OCI-M2 (cell line): Measurements from ENCODE around the gene CHST6.
"Not testable (repeated sequence)": the region's sequence is repeated elsewhere in the genome, so short reads cannot be mapped to it uniquely, and the experiment has no call there.

Experiments
- DNase-seq: peaks from one replicate; lab custom pipeline; 2025; ENCODE audit not compliant: unreplicated experiment; lab: John Stamatoyannopoulos, UW

CHST6 gene

DNA sequence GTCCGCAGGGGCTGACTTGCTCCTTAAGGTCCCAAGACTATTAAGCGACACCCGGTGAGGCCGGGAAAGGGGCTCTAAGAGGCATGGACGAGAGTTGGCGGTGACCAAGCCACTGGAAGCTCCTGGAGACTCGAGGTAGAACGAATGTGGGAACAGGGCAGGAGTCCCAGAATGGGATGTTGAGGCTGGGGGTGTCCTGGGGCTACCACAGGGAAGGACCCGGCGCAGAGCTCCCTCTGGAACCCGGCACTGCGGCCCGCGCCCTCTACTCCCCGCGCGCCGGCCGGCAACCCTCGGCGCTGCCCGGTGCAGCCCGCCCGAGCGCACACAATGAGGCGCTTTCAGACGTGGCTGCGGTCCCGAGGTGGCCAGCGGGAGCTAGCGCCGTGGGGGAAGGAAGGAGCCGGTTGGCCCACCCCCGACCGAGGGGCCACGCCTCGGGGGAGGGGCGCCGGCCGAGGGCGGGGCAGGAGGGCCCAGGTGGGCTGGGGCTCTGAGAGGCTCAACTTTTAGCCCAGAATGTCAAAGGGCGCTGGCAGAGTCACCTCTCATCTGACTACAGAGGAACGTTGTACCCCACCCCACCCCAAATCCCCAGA, at the start of gene CHST6:
CHST6 (minus strand) TSS at position 366 of the 599 bp plus-strand sequence. CDS start 15,613 bp downstream, outside the sequence.
- no peak for DNase-seq

GRCh38 chr16:75542462-75542861, 47.2 kb upstream of the CHST6 start:
- DNase-seq: not testable (repeated sequence)

DNA sequence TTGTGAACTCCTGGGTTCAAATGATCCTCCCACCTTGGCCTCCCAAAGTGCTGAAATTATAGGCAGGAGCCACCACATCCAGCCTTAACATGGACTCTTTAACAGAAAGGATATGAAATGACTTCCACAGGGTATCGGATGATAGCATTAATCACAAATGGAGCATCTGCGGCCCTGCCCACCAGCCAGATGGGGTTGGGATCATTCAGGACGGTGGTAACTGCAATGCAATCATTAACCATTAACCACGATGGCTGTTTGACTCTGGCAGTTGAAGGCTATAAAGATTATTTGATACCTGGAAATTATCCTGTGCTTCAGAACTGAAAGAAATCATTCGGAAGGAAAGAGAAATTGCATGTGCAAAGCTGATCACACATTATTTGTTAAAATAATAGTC, 46.0 kb upstream of the CHST6 start:
- DNase-seq: no peak

- not testable (repeated sequence) for DNase-seq
These were observed 43.8 kb upstream of the CHST6 start for GRCh38 chr16:75538882-75539565.

DNA sequence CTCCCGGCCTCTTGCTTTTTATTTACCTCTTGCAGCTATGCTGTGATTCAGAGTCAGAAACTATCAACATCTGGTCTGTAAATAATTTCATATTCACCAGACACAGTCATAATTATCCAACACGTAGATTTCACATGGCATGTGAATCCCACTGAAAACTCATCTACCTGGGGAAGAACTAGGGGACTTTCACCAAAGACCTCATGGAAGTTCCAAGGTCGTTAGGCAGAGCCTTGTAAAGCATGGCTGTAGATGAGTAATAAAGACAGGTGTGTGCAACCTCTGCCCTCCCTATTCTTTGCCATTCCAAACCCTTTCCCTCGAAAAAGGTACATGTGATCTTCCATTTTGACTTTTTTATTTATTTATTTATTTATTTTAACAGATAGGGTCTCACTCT, 42.5 kb upstream of the CHST6 start:
- DNase-seq: no peak

GRCh38 chr16:75535901-75536300, 40.7 kb upstream of the CHST6 start, which contains the start of gene CHST5:
TSS of gene CHST5 (minus strand) at chr16:75536108. CDS start at chr16:75530384, 5,724 bp downstream.
- DNase-seq: no peak

GRCh38 chr16:75535211-75535843, 40.1 kb upstream of the CHST6 start:
- no peak for DNase-seq

DNA sequence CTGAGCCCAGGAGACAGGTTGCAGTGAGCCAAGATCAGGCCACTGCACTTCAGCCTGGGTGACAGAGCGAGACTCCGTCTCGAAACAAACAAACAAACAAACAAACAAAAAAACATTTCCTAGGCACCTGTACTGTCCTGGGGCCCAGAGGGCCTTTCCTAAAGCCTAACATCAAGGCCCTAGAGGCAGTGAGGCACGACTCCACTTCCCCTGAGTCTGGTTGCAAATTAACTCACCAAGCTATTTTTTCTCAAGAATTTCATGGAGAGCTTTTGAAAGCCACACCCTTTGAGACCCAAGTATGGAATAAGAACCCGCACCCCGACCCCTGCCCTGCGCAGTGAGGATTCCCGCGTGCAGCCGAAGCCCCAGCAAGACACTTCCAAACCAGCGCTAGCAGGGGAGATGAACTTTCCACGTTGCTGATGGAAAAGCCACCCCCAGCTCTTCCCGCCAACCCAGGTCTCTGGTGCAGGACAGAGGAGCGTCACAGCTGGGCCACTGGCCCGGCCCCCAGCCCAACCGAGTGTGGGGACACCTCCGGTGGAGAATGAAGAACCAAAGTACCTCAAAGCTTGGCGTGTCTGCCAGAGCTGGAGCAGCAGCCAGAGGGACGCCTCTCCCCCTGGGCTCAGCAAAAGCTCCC, 39.4 kb upstream of the CHST6 start:
- DNase-seq: no peak

DNA sequence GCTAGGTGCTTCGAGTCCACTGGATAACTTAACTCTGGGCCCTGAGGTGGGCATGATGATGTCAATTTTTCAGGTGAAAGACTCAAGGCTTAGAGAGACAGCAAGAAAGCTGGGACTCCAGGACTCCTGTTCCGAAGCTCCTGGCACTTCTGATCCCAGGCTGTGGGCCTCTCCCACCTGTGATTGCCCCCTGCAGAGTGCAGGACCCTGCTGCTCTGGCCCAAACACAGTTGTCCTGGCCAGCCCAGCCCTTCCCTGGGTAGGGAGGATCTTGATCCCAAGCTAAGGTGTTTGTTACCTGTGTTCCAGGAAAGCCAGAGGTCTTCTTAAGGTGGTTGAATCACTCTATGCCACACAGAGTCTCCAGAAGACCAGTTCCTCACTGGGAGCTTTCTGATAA, 37.5 kb upstream of the CHST6 start:
- DNase-seq: no peak

DNA sequence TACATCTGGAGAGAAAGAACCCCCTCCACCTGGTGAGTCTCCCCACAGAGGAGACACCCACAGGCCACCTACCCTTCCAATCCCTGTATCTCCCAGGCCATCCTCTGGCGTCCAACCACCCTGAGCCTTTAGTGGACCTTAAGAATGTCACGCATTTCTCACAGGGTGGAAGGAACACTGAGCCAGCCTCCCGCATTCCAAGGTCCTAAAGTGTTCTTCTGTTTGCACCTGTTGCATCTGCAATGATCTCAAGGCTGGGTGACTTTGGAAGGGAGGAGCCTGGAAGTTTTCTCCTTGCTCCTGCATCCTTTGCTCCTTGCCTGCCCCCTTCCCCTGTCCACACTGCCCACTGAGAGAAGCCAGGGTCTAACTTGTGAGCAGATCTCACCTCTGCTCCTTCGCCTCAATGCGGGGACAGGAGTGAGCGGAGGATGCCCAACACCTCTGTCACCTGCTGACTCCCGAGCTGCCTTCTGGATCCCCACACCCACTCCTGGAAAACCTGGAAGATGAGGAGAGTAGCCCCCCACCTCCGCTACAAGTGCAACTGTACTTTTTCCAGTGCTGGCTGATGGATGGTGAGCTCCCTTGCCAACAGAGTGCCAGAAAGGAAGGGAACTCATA, 37.0 kb upstream of the CHST6 start:
- no peak for DNase-seq

DNA sequence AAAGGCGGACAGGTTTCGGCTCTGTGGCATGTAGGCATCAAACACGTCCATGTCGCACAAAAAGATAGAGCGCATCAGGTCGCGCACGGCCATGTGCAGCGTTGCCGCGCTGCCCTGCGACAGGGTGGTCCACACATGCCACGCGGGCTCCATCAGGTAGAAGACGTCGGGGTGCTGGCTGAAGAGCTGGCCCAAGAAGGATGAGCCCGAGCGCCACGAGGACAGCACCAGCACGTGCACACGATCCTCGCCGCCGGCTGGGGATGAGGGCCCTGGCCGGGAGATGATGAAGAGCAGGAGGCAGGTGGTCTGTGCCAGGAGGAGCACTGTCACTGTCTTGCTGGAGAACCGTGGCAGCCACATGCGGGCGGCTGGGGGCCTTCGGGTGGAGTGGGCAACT, 34.7 kb upstream of the CHST6 start:
- DNase-seq: no peak

DNA sequence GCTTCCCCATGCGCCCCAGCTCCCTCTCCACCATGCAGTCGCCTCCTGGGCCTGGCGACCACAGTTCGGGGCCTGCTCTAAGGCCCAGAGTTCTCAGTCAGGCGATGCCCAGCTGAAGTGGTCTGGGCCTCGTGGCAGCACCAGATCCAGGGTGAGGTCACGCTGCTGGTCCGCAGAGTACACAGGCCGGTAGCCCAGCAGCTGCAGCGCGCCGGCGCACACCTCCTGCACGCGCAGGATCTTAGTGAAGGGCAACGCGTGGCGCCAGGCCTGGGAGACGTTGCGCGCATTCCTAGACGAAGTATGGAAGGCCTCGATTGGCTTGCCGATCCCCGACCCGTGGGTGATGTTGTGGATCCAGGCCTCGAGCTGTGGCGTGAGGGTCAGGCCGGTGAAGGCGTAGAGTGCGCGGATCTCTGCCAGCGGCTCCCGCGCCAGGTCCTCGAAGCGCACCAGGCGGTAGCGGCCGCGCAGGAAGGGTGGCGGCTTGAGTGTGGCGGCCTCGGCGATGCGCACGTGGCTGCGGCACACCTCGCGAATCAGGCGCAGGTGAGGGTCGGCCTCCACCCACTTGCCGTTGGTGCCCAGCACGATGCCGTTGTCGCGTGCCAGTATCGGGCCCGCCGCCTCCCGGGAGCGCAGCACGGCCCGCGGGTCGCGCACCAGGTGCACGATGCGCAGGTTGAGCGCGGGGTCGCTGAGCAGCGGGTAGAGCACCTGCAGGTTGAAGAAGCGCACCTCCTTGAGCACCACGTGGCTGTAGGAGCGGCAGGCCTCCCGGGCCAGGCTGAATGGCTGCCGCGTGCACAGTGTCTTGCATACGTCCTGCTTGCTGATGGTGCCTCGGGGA, 34.0 kb upstream of the CHST6 start:
- DNase-seq: no peak

DNA sequence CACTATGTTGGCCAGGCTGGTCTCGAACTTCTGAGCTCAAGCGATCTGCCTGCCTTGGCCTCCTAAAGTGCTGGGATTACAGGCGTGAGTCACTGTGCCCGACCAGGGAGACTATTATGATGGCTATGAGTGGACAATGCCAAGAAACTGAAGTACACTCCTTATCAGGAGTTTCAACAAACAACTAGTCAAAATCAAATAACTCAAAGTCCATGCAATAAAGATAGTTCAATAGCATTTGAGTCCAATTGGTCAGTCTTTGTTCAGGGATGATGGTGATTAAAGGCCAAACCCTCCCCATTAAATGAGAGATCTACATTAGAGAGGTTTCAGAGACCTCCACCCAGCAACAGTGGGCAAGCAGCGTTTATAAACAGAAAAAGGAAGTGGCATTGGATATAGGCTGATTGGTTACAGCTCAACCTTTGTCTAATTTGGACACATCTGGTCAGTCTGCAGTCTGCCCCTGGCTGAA, 32.6 kb upstream of the CHST6 start:
- DNase-seq: no peak

GRCh38 chr16:75526032-75526790, 31.0 kb upstream of the CHST6 start:
- DNase-seq: no peak

DNA sequence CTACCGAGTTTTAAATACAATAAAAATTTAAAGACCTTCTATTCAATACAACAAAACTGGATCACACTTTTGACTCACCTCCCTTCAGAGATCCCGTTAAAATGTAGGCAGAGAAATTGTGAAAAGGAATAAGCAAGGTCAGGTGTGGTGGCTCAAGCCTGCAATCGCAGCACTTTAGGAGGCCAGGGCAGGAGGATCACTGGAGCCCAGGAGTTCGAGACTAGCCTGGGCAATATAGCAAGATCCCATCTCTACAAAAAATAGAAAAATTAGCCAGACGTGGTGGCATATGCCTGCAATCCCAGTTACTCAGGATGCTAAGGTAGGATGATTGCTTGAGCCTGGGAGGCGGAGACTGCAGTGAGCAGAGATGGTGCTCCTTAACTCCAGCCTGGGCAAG, 23.9 kb upstream of the CHST6 start:
- no peak for DNase-seq

GRCh38 chr16:75516189-75516966, 21.1 kb upstream of the CHST6 start:
- DNase-seq: not testable (repeated sequence)

GRCh38 chr16:75514296-75514695, 19.1 kb upstream of the CHST6 start:
- no peak for DNase-seq

DNA sequence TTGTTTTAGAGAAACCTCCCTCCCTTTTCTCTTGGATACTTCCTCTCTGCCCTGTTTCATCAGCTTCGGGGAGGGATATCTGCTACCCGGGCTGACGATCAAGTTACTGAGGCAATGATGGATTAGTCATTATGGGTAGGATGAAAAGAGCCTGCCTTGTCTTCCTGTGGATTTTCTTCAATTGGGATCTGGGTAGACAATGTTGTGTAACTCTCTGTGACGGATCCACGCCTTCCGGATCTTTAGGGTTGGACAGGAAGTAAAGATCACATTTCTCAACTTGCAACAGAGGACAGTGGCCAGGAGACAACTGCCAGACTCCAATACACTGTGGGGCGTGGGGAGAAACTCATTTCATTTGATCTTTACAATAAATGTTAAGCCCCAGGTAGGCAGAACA, 11.3 kb upstream of the CHST6 start:
- no peak for DNase-seq

DNA sequence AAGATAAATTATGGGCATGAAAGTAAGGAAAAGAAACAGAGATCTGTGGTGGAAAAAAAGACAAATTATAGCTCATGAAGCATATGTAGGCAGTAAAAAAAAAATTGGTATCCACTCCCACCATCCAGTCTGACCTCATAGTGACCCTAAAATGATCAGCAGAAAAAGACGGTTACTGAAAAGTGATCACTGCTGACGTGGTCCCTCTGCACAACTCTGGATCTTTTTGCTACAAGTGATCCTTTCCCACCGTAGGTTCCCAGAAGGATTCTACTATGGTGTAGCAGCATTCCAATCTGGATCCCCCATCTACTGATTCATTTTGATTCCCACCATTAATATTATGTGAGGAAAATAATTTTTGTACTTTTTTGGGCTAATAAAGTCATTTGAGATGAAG, 10.9 kb upstream of the CHST6 start:
- DNase-seq: no peak
